NB4 (cell line): ENCODE measurements around the gene RBBP8NL.

Experiments
- DNase-seq: peaks from one replicate; pipeline ENCODE4 v3.0.0; 2010; ENCODE audit warnings: low read depth
- H3K4me3 ChIP-seq: one replicate; pipeline ENCODE4 v1.5.1; 2011; ENCODE audit warnings: mild to moderate bottlenecking, low read depth, low read length, moderate library complexity
- CTCF ChIP-seq: IDR thresholded peaks from one replicate; pipeline ENCODE4 v1.5.1; 2012; ENCODE audit warnings: low read depth, low read length
- MAX ChIP-seq: IDR thresholded peaks from 2 replicates; pipeline ENCODE4 v1.6.1; 2011; ENCODE audit warnings: low read depth, low read length
- MYC ChIP-seq: IDR thresholded peaks from 2 replicates; pipeline ENCODE4 v1.6.1; 2011; ENCODE audit warnings: low read depth, low read length
- POLR2A ChIP-seq: IDR thresholded peaks from 2 replicates; pipeline ENCODE4 v1.6.1; 2011; ENCODE audit warnings: mild to moderate bottlenecking; ENCODE audit not compliant: insufficient read length; ENCODE audit errors: extremely low read depth

RBBP8NL gene

GRCh38 chr20:62453186-62453808, 26.0 kb upstream of the RBBP8NL start:
- H3K4me3 ChIP-seq: no peak overlapping the region
- no peak for DNase-seq
- TF ChIP-seq POLR2A (no peak), MAX (no peak), MYC (no peak), CTCF (no peak)

- H3K4me3 ChIP-seq: no peak overlapping the region
- TF ChIP-seq MYC (no peak), POLR2A (no peak), CTCF (no peak), MAX (no peak)
- DNase-seq: no peak
These were observed 25.2 kb upstream of the RBBP8NL start for GRCh38 chr20:62452475-62453095.

GRCh38 chr20:62451970-62452369, 24.6 kb upstream of the RBBP8NL start:
- no peak for TF ChIP-seq POLR2A
- TF ChIP-seq CTCF: no peak
- TF ChIP-seq MYC: no peak
- no peak for TF ChIP-seq MAX
- DNase-seq: no peak

GRCh38 chr20:62451156-62451767, 23.9 kb upstream of the RBBP8NL start:
- TF ChIP-seq POLR2A: no peak
- no peak for TF ChIP-seq CTCF
- TF ChIP-seq MAX: no peak
- no peak for TF ChIP-seq MYC
- DNase-seq: no peak
- no peak overlapping the region for H3K4me3 ChIP-seq

More at GRCh38 chr20:62451970-62452369, 24.6 kb upstream of the RBBP8NL start:
- H3K4me3 ChIP-seq: no peak overlapping the region

- DNase-seq: no peak
- TF ChIP-seq CTCF (peak; percentile 19), MYC (no peak)
- H3K4me3 ChIP-seq: no peak overlapping the region
These were observed 22.8 kb upstream of the RBBP8NL start for GRCh38 chr20:62449951-62450691.
